Activated CD4-positive, CD25-positive, alpha-beta regulatory T cell (primary cell): ENCODE data around the gene PCNX1.
A peak's percentile ranks its signal among the peaks of the same experiment; 100 is the strongest.
"Not testable (repeated sequence)": the region's sequence is repeated elsewhere in the genome, so short reads cannot be mapped to it uniquely, and the experiment has no call there.

ENCODE experiments used
- DNase-seq, 4 experiments: peaks; one replicate each; lab custom pipeline; 2025; lab: John Stamatoyannopoulos, UW

PCNX1 gene

DNA sequence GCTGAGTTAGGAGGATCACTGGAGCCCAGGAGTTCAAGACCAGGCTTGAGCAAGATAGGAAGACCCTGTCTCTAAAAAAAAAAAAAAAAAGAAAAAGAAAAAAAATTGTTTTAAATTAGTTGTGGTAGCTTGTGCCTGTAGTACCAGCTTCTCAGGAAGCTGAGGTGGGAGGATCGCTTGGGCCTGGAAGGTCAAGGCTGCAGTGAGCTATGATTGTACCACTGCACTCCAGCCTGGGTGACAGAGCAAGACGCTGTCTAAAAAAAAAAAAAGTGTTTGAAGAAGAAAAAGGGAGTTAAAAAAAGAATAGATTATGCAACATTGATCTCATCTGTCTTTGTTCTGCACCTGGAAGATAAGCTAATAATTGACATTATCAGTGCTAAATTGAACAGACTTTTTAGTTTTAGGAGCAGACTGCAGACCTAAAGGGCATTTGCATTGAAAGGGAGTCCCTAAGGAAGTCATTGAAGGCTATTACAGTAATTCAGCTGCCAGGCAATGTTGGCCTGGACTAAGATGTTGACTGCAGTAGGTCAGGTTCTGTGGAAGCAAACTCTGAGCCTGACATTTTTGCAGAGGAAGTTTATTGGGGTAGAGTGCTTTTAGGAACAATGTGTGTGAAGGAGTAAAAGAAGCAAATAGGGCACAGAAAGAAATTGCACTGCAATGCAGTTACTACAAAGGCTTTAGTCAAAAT lies 215.8 kb downstream of the PCNX1 start:
- no peak for DNase-seq

DNA sequence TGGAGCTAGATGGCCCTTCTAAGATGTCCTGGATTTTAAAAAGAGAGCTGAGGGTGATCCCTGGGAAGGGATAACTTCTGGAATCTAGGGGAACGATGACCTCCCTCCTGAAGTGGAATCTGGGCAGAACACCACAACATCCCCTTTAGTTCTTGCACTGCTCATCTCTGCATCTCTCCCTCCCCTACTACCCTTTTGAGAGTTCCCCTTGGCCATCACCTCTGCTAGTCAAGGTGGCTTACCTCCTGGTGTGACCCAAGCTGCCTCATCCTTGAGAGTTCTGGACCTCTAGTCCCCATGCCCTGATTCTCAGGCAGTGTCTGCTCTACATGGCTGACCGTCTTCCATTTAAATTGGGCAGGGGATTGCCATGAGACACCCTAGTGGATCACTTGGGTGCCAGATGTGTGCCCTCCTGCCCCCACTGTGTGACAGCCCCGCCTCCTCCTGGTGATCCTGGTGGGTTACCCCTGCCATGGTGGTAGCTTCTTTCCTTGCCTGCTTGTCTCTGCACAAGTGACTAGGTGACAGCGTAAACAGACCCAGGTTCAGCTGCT lies 216.4 kb downstream of the PCNX1 start:
- no peak for DNase-seq

DNA sequence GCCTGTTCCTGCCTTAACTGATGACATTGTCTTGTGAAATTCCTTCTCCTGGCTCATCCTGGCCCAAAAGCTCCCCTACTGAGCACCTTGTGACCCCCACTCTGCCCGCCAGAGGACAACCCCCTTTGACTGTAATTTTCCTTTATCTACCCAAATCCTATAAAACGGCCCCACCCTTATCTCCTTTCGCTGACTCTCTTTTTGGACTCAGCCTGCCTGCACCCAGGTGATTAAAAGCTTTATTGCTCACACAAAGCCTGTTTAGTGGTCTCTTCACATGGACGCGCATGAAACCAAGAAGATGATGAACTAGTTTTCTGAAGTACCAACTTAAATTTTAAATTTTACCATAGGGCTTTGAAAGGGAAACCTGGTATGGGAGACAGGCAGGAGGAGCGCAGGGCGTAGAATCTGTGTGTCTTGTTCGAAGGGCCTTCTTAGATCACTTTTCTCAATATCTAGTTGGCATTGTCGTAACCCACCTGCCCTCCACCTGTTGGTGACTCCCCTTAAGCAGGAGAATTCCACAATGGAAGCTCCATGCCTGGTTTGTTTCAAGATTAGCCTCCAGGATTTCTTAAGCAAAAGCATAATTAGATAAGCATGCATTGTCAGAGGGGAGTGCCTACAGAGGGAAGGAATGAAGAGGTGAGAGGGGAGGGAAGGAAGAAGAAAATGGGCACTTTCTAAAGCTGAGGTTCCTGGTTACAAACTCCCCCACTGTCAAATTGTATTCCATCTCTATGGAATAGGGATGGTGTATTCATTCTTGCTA lies 222.6 kb downstream of the PCNX1 start:
- not testable (repeated sequence) for DNase-seq

DNA sequence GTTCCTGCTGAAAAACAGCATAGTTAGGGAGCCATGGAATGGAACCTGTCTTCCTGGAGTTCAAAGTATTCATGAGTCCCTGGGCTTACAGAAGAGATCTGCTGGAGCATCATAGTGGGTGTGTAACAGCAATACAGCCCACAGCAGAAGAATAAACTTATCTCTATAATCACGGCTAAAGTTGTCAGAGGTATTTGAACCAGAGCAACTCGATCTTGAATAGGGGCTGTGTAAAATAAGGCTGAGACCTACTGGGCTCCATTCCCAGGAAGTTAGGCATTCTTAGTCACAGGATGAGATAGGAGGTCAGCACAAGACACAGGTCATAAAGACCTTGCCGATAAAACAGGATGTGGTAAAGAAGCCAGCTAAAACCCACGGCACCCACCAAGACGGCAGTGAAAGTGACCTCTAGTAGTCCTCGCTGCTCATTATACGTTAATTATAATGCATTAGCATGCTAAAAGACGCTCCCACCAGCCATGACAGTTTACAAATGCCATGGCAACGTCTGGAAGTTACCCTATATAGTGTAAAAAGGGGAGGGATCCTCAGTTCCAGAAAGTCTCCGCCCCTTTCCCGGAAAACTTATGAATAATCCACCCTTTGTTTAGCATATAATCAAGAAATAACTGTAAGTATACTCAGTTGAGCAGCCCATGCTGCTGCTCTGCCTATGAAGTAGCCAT lies 223.4 kb downstream of the PCNX1 start:
- DNase-seq = no peak

DNA sequence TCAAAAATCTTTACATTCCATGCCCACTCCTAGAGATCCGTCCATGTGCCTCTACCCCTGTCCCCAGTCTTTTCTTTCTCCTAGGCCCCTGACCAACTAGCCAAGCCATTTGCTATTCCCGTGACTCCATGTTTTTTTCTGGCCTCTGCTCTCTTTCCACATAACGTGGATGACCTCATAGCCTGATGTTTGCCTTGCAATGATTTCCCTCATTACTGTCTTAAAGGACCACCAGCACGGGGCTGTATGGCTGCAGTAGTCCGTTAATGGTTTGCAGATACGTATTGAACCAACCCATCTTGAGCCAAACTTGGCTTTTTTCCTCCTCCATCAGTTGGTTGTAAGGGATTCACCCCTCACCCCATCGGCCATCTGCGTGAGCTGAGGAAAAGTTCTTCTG lies 226.0 kb downstream of the PCNX1 start:
- no peak for DNase-seq

DNA sequence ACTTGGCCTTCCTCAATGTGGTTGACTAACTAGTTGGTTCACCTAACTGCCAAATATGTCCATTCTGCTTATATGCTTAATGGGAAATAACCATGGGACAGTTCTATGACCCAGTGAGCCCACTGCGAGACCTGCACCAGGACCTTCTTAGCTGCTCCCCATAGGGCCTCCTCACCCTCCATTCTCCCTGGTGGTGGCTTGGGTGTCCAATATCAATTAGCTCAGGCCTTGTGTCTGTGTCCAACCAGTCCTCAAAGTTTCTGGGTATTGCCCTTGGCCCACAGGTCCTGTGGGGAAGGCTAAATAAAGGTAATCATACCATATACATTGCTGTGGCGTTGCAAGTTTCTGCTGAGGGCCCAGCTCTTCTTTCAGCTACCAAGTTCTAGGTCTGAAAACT lies 228.2 kb downstream of the PCNX1 start:
- DNase-seq = no peak

DNA sequence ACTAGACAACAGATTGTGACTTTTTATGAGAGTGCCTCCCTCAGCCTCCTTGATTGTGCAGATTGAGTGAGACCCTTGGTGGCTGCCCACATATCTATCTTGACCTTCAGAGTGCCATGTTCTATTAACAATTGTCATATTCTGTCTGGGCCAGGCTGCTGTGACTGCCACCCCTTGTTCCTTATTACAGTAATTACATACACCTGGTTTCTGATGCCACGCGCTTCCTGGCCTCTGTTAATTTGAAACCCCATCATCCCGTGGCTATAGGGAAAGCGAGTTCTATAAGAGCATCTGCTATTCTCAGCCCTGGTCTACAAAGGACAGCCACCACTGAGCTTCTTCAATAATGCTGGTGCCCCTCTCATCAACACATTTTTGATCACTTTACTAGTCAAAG lies 228.7 kb downstream of the PCNX1 start:
- DNase-seq = no peak

DNA sequence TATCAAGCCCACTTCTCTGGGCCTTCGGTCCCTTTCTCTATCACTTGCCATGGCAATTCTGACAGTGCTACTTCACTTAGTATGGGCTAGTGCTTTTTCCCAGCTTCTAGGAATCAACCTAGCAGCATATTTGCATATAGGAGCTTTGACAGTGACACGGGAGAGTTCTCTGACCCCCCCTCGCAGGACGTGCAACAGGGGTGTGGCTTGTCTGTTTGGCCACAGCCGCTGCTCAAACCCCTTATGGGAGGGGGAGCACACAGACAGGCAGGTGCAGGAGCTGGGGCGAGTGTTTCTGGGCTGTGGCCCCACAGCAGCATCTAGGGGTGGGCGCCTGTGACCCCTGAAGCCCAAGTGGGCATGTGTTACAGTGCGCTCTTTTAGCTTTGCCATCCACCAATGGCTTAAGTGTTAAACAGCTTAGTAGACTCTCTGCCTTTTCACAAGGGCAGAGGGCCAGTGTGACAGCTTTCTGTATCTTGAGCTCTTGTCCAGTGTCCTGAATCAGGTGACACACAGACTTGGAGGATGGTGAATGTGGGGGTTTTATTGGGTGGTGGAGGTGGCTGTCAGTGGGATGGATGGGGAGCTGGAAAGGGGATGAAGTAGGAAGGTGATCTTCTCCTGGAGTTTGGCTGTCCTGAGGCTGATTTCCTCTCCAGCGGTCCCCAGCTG lies 229.3 kb downstream of the PCNX1 start:
- no peak for DNase-seq

DNA sequence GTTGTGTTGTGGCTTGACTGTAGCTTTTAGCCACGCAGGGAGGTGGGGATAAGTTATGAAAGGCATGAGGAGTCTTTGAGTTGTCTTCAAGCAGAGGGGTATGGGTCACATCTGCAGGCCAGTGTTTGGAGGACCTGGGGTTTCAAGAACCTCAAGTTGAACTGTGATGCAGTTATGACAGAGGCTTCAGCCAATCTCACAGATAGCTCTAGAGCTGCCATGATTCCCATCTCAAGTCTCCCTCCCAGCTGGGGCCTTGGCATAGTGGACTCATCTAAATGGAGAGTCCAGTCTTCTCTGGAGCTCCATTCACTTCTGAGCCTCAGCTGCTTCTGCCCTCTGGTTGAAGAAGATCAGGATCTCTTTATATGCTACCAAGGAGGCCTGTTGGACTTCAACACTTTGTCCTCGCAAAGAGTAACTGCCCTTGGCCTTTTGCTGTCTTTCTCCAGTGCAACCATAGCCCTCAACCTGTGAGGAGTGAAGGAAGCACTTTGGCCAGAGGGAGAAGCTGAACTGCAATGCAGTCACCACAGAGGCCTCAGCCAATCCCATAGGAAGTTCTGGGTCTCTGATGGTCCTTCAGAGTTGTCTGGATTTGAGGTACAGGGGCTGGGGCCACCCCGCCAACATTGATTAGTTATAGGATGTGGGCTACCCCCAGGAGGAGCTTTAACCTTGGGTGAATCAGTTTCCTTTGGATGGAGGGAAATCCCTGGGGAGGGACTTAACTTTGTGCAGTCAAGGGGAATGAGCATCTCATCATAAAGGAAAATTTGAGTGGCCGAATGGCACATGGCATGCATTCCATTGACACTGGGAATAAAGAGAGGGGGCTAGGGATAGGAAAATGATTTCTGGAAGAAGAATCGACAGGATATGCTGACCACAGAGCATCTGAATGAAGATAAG lies 230.5 kb downstream of the PCNX1 start:
- DNase-seq = no peak

DNA sequence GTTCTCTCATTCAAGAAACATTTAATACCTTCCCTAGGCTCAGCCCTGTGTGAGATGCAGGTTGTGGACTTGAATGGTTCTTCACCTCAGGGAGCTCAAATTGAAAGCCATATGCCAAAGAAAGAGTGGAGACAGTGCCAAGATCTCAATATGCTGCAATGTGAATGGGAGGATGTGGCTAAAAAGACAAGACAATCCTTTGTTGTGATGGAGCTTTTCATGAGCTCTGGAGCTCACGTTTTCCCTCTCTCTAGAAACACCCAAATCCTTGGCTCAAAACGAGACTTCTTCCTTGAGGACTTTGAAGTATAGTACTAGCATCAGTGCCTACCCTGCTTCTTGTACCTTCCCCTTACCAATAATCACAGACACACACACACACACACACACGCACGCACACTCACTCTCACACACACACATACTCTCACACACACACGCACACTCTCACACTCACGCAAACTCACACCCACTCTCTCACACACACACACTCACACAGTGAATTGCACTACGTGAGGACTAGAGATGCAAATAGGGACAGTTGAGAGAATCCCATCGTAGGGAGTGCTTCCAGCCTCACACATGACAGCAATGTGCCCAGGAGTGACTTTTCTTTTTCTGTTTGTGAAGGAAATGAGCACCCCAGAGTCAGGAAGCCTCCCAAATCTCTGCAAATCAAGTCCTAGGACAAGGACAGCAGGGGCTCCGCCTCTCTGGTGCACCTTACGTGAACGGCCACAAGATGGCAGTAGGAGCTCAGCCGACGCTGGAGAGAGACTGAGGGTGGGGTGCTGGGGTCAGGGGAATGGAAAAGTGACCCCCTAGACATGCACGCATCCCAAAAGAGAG lies 231.4 kb downstream of the PCNX1 start:
- peak; percentile 12 to 26 (median 18) for DNase-seq

DNA sequence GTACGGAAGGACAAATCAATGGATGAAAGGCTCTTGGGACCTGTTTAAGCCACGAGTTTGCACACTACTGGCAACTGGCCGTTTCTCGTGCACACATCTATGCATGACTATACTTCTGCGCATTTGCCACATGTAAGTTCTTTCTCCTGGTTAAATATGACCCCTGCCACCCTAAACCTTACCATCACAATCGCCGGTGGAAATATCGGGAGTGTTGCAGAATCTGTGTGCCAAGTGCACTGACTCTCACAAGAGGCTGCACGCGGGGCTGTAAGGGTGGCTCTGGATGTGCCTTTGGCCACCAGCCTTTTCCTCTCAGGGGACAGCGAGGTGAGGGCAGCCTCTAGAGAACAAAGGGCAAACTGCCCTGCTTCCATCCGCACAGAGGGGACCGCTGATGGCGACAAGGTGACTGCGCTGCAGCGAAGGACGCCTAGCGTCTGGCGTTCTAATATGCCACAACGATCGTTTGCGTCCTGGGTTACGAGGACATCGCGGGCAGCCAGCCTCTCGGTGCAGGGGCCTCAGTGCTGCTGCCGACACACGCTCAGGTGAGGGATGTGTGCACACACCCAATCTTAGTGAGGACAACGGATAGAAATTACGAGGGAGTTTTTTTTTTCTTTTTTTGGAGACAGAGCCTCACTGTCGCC lies 232.2 kb downstream of the PCNX1 start:
- no peak for DNase-seq

DNA sequence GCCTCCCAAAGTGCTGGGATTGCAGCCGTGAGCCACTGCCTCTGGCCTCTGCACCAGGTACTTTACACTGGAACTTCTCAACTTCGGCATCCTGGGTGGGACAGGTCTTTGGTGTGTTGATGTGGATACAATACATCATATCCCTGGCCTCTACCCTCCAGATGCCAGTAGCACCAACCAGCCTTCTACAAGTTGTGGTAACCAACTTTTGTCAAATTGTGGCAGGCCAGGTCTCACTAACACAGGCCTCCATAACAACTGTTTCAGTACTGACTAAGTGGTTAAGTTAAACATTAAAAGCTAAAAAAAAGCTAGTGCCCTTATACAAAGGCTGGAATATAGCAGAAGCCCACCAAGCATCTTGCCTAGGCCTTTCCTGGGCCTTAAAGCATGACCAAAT lies 232.9 kb downstream of the PCNX1 start:
- no peak for DNase-seq

DNA sequence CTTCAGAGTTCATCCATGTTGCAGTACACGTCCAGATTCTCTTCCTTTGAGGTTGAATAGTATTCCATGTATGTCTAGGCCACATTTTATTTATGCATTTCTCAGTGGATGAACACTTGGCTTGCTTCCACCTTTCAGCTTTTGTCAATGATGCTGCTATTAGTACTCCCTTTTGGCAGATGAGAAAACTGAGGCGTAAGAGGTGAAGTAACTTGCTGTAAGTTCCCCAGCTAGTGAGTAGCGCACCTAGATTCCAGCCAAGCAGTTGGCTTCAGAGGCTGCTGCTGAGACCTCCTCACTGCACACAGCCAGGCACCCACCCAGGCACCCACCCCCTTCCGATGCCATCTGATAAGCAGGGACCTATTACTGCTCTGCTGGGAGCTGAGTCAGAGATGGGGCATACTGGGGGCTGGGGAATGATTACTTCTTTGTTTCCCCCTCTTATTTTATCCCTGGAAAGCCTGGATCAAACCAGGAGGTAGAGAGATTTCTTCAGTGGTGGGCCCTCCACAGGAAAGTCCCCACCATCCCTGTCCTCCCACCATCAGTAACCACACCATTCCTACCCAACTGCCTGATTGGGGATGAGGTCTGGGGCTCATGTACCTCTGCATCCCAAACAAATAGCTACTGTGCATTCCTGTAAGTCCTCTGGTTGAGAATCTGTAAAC lies 234.6 kb downstream of the PCNX1 start:
- no peak for DNase-seq

DNA sequence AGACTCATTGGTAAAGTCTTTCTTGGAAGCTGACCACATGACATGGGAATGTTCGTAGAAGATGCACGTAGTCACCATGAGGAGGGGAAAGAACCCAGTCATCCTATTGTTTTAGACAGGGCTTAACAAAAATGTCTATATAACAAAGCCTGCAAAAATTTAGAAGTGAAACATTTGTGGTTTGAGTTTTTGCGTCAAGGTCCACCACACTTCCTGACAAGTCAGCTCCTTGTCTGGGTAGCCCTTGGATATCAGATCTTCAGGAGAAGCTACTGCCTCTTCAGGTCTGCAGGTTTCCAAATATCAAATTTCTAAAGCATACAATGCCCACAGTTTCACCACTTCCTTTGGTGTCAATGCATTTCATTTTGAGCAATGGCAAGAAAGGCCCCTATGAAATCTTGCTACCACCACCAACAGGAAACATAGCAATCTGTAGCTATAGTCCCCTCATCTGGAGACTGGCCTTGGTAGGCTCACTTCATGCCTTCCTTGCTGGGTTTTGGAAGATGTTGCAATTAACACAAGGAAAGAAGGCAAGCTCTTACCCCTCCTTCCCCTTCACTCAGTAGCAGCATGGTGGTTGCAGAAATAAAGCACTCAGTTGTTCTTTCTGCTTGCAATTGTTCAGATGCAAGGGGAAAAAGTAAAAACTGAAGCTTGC lies 235.2 kb downstream of the PCNX1 start:
- DNase-seq = no peak

DNA sequence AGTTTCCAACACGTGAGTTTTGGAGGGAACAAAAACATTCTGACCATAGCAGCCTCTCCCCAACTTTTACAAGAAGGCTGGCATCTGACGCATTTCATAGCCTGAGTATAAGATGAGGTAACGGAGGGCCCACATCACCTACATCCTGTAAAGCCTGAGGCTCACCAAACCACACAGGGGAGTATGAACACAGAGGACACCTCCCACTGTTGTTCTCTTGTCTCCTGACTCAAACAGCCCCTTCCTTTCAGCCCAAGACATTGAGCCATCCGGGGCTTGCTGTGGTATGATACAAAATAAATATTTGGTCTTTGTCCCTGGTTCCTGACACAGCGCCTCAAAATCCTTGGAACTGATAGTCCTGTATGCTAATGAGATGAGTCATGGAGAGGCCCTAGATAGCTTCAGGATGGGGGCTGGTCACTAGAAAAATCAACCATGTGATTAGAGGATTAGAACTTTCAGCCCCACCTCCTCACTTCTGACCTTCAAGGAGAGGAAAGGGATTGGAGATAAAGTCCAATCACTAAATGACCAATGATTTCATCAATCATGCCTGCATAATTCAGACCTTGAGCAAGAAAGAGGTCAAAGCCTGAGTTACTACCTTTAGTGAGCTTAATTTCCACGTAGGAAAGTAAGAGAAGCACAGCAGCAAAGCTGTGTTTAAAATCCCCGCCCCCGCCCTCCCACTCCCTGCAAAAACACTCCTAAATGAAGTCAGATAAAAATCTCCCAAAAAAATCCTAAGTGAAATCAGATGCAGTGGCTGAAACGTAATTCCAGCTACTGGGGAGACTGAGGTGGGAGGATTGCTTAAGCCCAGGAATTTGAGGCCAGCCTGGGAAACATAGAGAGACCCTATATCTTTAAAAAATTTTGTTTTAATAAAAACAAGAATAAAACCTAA lies 236.4 kb downstream of the PCNX1 start:
- no peak for DNase-seq

DNA sequence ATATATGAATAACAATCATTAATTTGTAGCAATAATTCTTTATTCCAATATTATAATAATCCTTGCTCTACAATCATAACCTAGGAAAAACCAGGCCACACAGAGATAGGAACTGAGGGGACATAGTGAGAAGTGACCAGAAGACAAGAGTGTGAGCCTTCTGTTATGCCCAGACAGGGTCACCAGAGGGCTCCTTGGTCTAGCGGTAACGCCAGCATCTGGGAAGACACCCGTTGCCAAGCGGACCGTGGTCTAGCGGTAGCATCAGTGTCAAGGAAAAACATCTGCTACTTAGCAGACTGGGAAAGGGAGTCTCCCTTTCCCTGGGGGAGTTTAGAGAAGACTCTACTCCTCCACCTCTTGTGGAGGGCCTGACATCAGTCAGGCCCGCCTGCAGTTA lies 240.1 kb downstream of the PCNX1 start:
- DNase-seq = not testable (repeated sequence)

DNA sequence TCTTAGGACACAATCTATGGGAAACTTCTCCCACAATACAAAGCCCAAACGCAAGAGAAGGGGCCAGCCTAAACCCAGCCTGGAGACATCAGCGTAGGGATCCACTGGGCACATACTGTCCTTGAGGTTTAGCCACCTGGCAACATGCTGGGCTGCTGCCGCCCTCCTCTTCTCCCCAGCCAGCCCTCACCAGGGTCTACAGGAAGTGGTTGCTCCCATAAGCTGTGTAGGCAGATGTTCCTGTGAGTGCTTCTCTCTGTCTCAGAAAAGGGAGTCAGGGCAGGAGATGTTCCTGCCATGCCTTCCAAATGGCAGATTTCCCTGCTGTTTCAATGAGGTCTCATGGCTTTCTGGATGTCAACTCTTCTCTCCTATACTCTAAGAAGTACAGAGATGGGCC lies 241.4 kb downstream of the PCNX1 start:
- DNase-seq = no peak
